ENCODE results near the gene SWAP70.

SWAP70 gene

GRCh38 chr11:9629064-9629463 is 34.8 kb upstream of the SWAP70 start:
- no peak for TF ChIP-seq CTCF (conservative IDR thresholded peaks at IDR 0.05; ENCODE audit: low read depth)
- DNase-seq (ENCODE audit: low spot score): no peak
- POLR2A ChIA-PET (ENCODE audit: low non-redundant PET): no interaction called here
- no peak overlapping the region for H3K27ac ChIP-seq
- CTCF ChIA-PET: interaction anchor here (1.1 to 1.2 kb wide), 2 partner anchors 15 to 16 kb away, joined by 3 to 5 read pairs; no protein-coding TSS in a partner anchor

- POLR2A ChIA-PET (ENCODE audit: low non-redundant PET): no interaction called here
- TF ChIP-seq CTCF (conservative IDR thresholded peaks at IDR 0.05; ENCODE audit: low read depth): no peak
- CTCF ChIA-PET: no interaction called here
- no peak overlapping the region for H3K27ac ChIP-seq
- no peak for DNase-seq (ENCODE audit: low spot score)
Observed at GRCh38 chr11:9633679-9634078, 30.2 kb upstream of the SWAP70 start.

- POLR2A ChIA-PET (ENCODE audit: low non-redundant PET): no interaction called here
- DNase-seq (ENCODE audit: low spot score): no peak
- CTCF ChIA-PET: no interaction called here
- H3K27ac ChIP-seq: no peak overlapping the region
- no peak for TF ChIP-seq CTCF (conservative IDR thresholded peaks at IDR 0.05; ENCODE audit: low read depth)
Observed at GRCh38 chr11:9636691-9637090, 27.2 kb upstream of the SWAP70 start.

GRCh38 chr11:9639099-9639498 is 24.8 kb upstream of the SWAP70 start:
- no peak for TF ChIP-seq CTCF (conservative IDR thresholded peaks at IDR 0.05; ENCODE audit: low read depth)
- no peak for DNase-seq (ENCODE audit: low spot score)
- ChIA-PET CTCF (no interaction called here), POLR2A (ENCODE audit: low non-redundant PET) (no interaction called here)
- no peak overlapping the region for H3K27ac ChIP-seq

GRCh38 chr11:9639985-9640384 is 23.9 kb upstream of the SWAP70 start:
- DNase-seq (ENCODE audit: low spot score): no peak
- TF ChIP-seq CTCF (conservative IDR thresholded peaks at IDR 0.05; ENCODE audit: low read depth): no peak
- no peak overlapping the region for H3K27ac ChIP-seq
- CTCF ChIA-PET: no interaction called here
- POLR2A ChIA-PET (ENCODE audit: low non-redundant PET): no interaction called here

- no peak for TF ChIP-seq CTCF (conservative IDR thresholded peaks at IDR 0.05; ENCODE audit: low read depth)
- DNase-seq (ENCODE audit: low spot score): no peak
- CTCF ChIA-PET: interaction anchor here (0.5 to 0.7 kb wide), 2 partner anchors 109 to 1710 kb away, joined by 3 to 6 read pairs; partner anchors contain the start of gene CSNK2A3
Observed at GRCh38 chr11:9642894-9643293, 21.0 kb upstream of the SWAP70 start.

GRCh38 chr11:9643751-9644150 is 20.1 kb upstream of the SWAP70 start:
- TF ChIP-seq CTCF (conservative IDR thresholded peaks at IDR 0.05; ENCODE audit: low read depth): no peak
- DNase-seq (ENCODE audit: low spot score): no peak
- CTCF ChIA-PET: no interaction called here
- POLR2A ChIA-PET (ENCODE audit: low non-redundant PET): no interaction called here
- no peak overlapping the region for H3K27ac ChIP-seq

More at GRCh38 chr11:9642894-9643293, 21.0 kb upstream of the SWAP70 start:
- H3K27ac ChIP-seq: no peak overlapping the region
- POLR2A ChIA-PET (ENCODE audit: low non-redundant PET): no interaction called here
